HEK293T (cell line): ENCODE data around the gene MAGEA8.
"Not testable (repeated sequence)": the region's sequence is repeated elsewhere in the genome, so short reads cannot be mapped to it uniquely, and the experiment has no call there.

Experiments used
- CTCF ChIA-PET: fragments of 350-600 bp; formaldehyde crosslinking; extraction: SDS; loops from one replicate; lab custom pipeline; 2021; ENCODE audit warnings: antibody characterized with exemption, inconsistent platforms; lab: Yijun Ruan, JAX
- POLR2A ChIA-PET: fragments of 350-600 bp; formaldehyde crosslinking; extraction: SDS; loops from one replicate; lab custom pipeline; 2020; ENCODE audit warnings: antibody characterized with exemption, inconsistent platforms; lab: Yijun Ruan, JAX
- DNase-seq: peaks from one replicate; pipeline ENCODE4 v3.0.0; 2012; ENCODE audit warnings: mixed read lengths; ENCODE audit errors: extremely low spot score
- ARNT ChIP-seq: fragments of 450-650 bp; IDR thresholded peaks from 2 replicates; pipeline ENCODE4 v1.6.1; 2017; ENCODE audit warnings: mild to moderate bottlenecking
- BHLHE40 ChIP-seq: fragments of 450-650 bp; IDR thresholded peaks from 2 replicates; pipeline ENCODE4 v1.6.1; 2016; ENCODE audit warnings: mild to moderate bottlenecking, moderate library complexity, borderline replicate concordance
- CTBP1 ChIP-seq: fragments of 450-650 bp; IDR thresholded peaks from 2 replicates; pipeline ENCODE4 v1.6.1; 2016; ENCODE audit warnings: borderline replicate concordance
- ELF4 ChIP-seq: fragments of 450-650 bp; IDR thresholded peaks from 2 replicates; pipeline ENCODE4 v1.6.1; 2017; ENCODE audit warnings: antibody characterized with exemption
- FOXA1 ChIP-seq: fragments of 450-650 bp; IDR thresholded peaks from 2 replicates; pipeline ENCODE4 v1.6.1; 2016; ENCODE audit warnings: mild to moderate bottlenecking
- FOXK2 ChIP-seq: fragments of 450-650 bp; IDR thresholded peaks from 2 replicates; pipeline ENCODE4 v1.6.1; 2016; ENCODE audit warnings: mild to moderate bottlenecking
- FOXM1 ChIP-seq: fragments of 450-650 bp; IDR thresholded peaks from 2 replicates; pipeline ENCODE4 v1.6.1; 2017; ENCODE audit warnings: mild to moderate bottlenecking, borderline replicate concordance
- HDGF ChIP-seq: fragments of 450-650 bp; IDR thresholded peaks from 2 replicates; pipeline ENCODE4 v1.6.1; 2017; ENCODE audit warnings: antibody characterized with exemption, borderline replicate concordance
- L3MBTL2 ChIP-seq: fragments of 450-650 bp; conservative IDR thresholded peaks from 2 replicates; pipeline ENCODE4 v1.6.1; 2016; ENCODE audit warnings: mild to moderate bottlenecking
- LEF1 ChIP-seq: fragments of 450-650 bp; IDR thresholded peaks from 2 replicates; pipeline ENCODE4 v1.6.1; 2017; ENCODE audit warnings: mild to moderate bottlenecking, borderline replicate concordance
- NFRKB ChIP-seq: fragments of 450-650 bp; IDR thresholded peaks from 2 replicates; pipeline ENCODE4 v1.6.1; 2016; ENCODE audit warnings: mild to moderate bottlenecking, moderate library complexity
- SP1 ChIP-seq: fragments of 450-650 bp; IDR thresholded peaks from 2 replicates; pipeline ENCODE4 v1.6.1; 2017
- SUZ12 ChIP-seq: fragments of 450-650 bp; IDR thresholded peaks from 2 replicates; pipeline ENCODE4 v1.6.1; 2016; ENCODE audit warnings: mild to moderate bottlenecking
- TARDBP ChIP-seq: fragments of 450-650 bp; IDR thresholded peaks from 2 replicates; pipeline ENCODE4 v1.6.1; 2016
- ZNF384 ChIP-seq: fragments of 450-650 bp; IDR thresholded peaks from 2 replicates; pipeline ENCODE4 v1.6.1; 2016
- TF ChIP-seq, protein P1 (sequence below): fragments of 450-650 bp; IDR thresholded peaks from 2 replicates; pipeline ENCODE4 v1.6.1; 2016

Gene MAGEA8

DNA sequence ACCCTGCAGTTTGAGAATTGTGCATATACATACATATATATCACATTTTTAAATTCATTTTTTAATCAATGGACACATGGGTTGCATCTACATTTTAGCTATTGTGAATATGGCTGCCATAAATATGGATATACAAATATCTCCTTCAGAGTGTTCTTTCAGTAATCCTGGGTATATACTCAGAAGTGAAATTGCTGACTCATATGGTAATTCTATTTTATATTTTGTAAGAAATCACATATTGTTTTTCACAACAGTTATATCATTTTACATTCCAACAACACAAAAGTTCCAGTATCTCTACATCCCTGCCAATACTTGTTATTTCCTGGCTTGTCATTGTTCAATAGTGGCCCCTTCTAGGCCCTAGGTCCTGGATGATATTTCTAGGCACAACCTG is 27.7 kb downstream of the MAGEA8 start:
- ChIA-PET POLR2A (no interaction called here), CTCF (no interaction called here)
- TF ChIP-seq CTBP1 (no peak), ARNT (no peak), NFRKB (no peak), SP1 (no peak), BHLHE40 (no peak), ZNF384 (no peak), FOXA1 (no peak), FOXK2 (no peak), TARDBP (no peak), FOXM1 (no peak), ELF4 (no peak), LEF1 (no peak), L3MBTL2 (no peak), HDGF (no peak)
- TF ChIP-seq, protein P1, sequence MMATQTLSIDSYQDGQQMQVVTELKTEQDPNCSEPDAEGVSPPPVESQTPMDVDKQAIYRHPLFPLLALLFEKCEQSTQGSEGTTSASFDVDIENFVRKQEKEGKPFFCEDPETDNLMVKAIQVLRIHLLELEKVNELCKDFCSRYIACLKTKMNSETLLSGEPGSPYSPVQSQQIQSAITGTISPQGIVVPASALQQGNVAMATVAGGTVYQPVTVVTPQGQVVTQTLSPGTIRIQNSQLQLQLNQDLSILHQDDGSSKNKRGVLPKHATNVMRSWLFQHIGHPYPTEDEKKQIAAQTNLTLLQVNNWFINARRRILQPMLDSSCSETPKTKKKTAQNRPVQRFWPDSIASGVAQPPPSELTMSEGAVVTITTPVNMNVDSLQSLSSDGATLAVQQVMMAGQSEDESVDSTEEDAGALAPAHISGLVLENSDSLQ = no peak
- no peak for DNase-seq

DNA sequence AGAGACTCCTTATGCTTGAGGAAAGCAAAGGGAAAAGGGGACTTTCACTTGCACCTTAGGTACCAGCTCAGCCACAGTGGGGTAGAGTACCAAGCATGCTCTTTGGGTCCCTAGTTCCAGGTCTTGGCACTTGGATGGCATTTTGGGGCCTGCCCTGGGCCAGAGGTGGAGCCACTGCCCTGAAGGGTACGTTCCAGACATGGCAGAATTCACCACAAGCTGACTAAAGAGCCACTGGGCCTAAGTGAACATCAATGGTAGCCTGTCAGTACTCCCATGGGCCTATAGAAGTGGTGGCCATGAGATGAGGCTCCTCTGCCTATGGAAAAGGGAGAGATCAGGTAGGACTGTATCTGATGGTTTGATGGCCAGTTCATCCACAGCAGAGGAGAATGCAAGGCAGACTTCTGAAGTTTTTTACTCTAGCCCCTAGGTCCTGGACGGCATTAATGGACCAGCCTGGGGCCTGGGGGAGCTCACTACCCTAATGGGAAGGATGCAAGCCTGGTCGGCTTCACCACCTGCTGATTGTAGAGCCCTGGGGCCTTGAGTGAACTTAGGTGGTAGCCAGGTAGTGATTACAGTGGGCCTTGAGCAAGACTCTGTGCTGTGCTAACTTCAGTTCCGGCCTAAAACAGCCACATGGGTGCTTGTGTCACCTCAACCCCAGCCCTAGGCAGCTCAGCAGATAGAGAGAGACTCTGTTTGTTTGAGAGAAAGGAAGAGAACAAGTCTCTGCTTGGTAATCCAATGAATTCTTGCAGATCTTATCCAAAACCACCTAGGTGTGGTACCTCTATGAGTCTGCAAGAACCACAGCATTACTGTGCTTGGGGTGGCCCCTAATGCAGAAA is 28.6 kb downstream of the MAGEA8 start:
- ChIA-PET POLR2A (no interaction called here), CTCF (no interaction called here)
- TF ChIP-seq SP1 (no peak), FOXM1 (no peak), CTBP1 (no peak), ARNT (no peak), BHLHE40 (no peak), FOXA1 (no peak), L3MBTL2 (no peak), SUZ12 (no peak), HDGF (no peak), NFRKB (no peak), FOXK2 (no peak), ZNF384 (no peak), LEF1 (no peak), ELF4 (no peak), TARDBP (no peak)
- TF ChIP-seq, protein P1 = no peak
- no peak for DNase-seq

DNA sequence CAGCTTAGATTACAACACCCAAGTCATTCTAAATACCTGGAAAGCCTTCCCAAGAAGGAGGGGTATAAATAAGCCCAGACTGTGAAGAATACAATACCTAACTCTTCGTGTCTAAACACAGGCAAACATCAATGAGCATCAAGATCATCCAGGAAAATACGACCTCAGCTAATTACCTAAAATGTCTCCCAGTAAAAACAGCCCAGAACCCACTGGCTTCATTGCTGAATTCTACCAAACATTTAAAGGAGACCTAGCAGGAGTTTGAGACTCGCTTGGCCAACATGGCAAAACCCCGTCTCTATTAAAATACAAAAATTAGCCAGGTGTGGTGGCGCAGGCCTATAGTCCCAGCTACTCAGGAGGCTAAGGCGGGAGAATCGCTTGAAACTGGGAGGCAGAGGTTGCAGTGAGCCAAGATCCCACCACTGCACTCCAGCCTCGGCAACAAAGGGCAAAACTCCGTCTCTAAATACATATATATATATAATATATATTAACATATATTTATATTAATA is 29.3 kb downstream of the MAGEA8 start:
- CTCF ChIA-PET = no interaction called here
- TF ChIP-seq CTBP1 (no peak), ELF4 (no peak), ZNF384 (no peak), LEF1 (no peak), FOXM1 (no peak), FOXA1 (no peak)
- POLR2A ChIA-PET = no interaction called here
- DNase-seq = no peak

DNA sequence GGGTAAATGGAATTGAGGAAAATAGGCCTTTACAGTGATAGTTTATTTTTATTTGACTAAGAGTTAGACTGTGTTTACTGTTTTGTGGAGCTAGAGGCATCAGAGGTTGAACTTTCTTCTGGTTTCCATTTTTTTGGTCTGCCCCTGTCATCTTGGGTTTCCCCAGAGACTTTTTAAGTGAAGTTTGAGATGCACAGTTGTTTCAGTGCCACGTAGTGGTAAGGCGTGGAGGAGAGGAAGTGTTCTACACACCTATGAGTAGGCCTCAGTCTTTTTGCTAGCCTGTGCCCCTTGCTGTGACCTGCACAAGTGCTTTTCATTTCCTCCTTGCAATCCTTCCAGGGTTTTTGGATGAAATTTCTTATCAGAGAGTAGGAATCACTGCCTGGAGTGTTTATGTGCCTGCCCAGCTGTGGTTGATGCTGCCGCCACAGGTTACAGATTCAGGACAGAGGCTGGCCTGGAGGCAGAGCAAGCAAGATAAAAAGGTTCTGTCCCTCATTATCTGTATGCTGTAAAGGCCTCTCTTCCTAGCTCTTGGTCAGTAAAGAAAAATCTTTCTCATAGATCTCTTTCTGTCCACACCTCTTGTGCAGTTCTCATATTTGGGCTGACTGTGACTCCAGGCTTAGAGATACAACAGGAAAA is 35.9 kb downstream of the MAGEA8 start:
- CTCF ChIA-PET = interaction anchor here (0.7 kb wide), 1 partner anchor 17 kb away, joined by 6 read pairs; no protein-coding TSS in a partner anchor
- no peak for DNase-seq

DNA sequence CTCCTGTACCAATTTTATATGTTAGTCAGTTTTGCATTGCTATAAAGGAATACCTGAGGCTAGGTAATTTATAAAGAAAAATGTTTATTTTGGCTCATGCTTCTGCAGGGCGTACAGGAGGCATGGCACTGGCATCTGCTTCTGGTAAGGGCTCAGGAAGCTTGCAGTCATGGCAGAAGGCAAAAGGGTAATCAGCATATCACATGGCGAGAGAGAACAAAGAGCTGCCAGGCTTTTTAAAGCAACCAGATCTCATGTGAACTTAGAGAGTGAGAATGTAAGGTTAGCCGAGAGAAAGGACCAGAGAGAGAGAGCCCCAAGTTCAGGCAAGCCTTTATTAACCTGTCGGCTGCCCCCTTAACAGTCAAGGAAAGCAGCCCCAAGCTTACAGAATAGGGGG is 42.9 kb downstream of the MAGEA8 start:
- POLR2A ChIA-PET, DNase-seq, CTCF ChIA-PET: not testable (repeated sequence)

More for the DNA sequence above, 35.9 kb downstream of the MAGEA8 start:
- POLR2A ChIA-PET = no interaction called here
- TF ChIP-seq NFRKB = no peak
- no peak for TF ChIP-seq FOXA1
- TF ChIP-seq FOXM1 = no peak
- no peak for TF ChIP-seq BHLHE40
- no peak for TF ChIP-seq SP1

DNA sequence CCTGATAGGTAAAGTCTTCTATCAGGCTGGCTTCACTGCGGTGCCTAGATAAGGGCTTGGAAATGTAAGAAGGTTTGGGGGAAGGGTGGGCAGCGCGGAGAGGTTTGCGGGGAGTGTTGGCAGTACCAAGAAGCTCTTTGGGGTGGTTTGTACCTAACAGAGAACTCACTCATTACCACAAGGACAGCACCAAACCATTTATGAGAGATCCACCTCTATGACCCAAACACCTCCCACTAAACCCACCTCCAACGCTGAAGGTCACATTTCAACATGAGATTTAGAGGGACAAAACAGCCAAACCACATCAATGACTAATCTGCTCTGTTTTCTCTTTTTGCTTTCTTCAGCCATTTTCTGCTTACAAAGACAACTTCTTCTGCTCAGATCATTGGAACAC is 43.5 kb downstream of the MAGEA8 start:
- DNase-seq, POLR2A ChIA-PET, CTCF ChIA-PET: not testable (repeated sequence)

DNA sequence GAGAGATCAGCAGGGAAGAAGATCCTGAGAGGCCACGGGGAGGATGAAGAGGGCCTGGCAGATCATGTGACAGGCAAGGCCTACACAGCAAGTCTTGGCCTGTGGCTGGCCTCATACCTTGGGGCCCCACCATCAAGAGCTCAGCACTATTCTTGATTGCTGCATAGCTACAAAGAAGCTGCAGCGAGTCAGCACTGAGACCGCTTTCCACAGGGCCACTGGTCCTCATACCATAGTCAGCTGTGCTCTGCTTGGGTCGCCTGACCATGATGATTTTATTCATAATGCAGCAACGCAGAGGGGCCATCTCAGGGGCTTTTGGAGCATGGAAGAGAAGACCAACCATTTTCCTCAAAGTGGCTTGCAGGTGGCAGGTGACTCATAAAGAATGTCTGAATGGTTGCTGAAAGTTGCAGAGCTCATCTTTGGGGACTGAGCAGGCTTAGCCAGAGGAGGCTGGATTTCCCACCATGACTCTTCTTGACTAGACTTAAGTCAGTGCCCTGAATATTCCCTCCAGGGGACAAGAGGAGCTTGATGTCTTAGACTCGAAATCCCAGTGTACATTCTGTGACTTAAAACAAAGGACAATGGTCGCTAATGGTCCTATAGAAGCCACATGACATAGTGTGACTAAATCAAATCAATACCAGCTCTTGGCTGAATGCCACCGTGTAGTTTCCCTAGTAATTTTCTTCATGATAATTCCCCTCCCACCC is 46.4 kb downstream of the MAGEA8 start:
- CTCF ChIA-PET = not testable (repeated sequence)

DNA sequence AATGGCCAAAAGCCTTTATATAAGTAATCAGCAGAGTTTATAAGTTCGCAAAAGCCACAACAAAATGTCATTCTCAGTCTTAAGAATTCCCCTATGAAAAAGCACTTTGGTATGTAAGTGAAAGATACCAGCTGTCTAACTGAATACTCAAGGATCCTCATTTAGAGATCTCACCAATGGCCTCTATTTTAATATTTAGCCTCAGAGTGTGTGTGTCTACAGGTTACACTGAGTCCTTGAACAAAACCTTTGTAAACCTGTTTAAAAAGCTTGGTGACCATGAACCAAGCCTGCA is 46.9 kb downstream of the MAGEA8 start:
- DNase-seq, CTCF ChIA-PET, POLR2A ChIA-PET: not testable (repeated sequence)

More for the DNA sequence above, 46.4 kb downstream of the MAGEA8 start:
- POLR2A ChIA-PET, DNase-seq: not testable (repeated sequence)

DNA sequence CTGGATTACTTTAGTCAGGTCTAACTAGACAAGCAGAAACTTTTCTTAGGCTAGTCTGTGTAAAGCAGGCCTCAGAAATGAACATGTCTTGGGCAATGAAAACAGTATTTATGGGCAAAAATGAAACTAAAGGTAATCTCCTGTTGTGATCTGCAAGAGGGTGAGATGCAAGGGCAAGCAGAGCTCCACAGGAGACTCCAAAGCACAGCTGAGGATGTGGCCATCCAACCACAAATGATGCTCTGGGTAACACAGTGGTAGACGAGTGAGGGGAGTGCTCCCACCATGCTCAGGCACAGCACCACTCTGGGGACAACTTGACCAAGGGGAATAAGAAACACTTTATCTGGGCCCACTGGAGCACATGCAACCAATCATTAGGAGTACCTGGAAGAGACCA is 47.7 kb downstream of the MAGEA8 start:
- DNase-seq, POLR2A ChIA-PET, CTCF ChIA-PET: not testable (repeated sequence)

DNA sequence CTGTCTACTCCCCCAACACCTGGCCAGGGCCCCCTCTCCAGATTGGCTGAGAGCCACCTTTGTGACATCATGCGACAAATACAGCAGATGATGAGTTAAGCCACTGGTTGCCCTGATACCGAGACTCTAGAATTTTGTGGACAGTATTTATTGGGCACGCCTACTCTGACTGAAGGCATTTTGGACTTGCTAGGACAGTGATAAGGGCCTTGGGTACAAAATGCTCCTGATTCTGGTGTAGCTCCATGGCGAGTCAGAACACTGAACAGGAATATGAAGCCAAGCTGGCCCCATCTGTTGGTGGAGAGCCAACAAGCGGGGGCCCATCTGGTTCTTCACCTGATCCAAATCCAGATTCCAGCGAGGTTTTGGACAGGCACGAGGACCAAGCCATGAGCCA is 48.4 kb downstream of the MAGEA8 start, which contains the start of gene HSFX4:
TSS of gene HSFX4 (plus strand) at position 174 of the 400 bp plus-strand sequence. CDS start at position 246, 72 bp downstream.
- POLR2A ChIA-PET, CTCF ChIA-PET, DNase-seq: not testable (repeated sequence)

DNA sequence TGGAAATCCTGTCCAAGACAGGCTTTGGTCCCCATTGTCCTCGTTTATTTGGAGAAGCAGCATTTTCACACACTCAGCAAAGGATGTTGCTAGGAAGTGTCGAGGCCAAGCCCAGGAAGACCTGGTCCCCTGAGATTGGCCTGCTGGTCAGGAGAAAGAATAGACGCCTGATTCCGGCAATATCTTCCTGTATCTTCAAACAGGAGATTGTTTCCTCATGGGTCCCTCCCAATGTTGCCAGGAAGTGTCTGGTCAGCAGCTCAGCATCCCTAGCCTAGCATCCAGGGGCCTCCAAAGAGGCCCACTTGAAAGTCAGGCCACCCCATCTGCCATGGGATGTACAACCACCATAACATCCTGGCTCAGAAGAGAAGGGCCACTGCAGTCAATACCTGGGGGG is 50.4 kb downstream of the MAGEA8 start:
- DNase-seq, CTCF ChIA-PET, POLR2A ChIA-PET: not testable (repeated sequence)

DNA sequence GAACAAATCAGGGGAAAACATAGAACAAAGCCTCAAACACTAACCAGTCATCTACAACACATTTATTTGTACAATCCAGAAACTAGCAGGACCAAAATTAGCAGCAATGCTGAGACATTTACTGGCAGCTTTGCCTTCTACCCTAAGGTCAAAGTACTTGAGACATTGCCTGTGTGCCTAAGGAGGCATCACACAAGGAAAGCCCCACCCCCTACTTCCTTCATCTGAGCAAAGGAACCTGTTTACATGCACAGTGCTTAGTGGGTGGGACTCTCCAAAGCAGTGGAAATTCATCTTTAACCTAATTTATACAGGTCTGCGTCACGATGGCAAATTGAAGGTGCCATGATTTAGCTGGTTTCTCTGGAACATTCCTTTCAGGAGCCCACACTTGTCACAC is 51.2 kb downstream of the MAGEA8 start:
- CTCF ChIA-PET, POLR2A ChIA-PET, DNase-seq: not testable (repeated sequence)
